HG02943 (cell line): ENCODE measurements around the gene KRTAP15-1.

ENCODE experiments used
- ATAC-seq: cut with Tn5 transposase; IDR thresholded peaks from one replicate; pipeline ENCODE4 v1.9.1; 2021; ENCODE audit warnings: mild to moderate bottlenecking, low read depth, moderate library complexity; ENCODE audit not compliant: unreplicated experiment

KRTAP15-1 gene, protein sequence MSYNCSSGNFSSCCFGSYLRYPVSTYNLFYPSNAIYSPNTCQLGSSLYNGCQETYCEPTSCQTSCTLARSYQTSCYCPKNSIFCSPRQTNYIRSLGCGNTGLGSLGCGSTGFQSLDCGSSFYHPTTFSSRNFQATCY

GRCh38 chr21:30439975-30440374 lies at the start of gene KRTAP15-1:
TSS of gene KRTAP15-1 (plus strand) at chr21:30440275. CDS start at chr21:30440328, 53 bp downstream.
- ATAC-seq = no peak

DNA sequence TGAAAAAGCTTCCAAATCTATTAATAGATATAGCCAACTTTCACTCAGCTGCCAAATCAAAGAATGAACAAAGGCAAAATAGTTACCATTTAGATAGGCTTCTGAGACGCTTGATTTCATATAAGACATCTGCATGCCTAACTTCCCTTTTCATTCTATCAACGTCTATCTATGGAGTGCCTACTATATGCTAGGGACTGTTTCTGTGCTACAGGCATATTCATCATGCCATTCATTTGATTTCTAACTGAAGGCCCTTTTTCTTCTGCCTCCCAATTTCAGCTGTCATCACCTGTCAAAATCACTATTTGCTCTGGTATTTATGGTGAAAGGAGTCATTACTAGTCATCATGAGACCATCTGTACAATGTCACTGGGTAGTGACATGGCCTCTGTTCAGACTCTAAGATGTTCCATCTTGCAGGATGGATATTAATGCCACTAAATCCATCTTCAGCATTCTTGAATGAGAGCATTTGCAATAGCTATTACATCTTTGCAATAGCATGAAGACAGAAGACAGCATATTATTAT lies 48.5 kb upstream of the KRTAP15-1 start:
- ATAC-seq = no peak

DNA sequence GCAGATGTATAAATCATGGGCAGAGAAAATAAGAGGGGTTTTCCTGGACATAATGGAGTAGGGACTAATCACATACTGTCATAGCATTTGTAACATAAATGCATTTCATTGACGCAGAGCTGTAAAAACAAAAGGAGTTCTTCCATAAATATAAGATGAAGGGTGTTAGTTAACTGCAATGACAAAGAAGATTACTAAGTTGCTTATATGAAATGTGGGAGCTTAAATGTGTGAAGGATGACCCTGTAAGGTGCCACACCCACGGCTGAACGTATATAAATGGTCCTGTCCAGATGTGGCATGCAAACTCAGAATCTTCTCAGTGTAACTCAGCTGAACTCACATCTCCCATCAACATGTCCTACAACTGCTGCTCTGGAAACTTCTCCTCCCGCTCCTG lies 44.3 kb upstream of the KRTAP15-1 start, which contains the start of gene KRTAP13-1:
KRTAP13-1 (plus strand) TSS at position 301 of the 400 bp plus-strand sequence; CDS start at position 357, 56 bp downstream.
- no peak for ATAC-seq

DNA sequence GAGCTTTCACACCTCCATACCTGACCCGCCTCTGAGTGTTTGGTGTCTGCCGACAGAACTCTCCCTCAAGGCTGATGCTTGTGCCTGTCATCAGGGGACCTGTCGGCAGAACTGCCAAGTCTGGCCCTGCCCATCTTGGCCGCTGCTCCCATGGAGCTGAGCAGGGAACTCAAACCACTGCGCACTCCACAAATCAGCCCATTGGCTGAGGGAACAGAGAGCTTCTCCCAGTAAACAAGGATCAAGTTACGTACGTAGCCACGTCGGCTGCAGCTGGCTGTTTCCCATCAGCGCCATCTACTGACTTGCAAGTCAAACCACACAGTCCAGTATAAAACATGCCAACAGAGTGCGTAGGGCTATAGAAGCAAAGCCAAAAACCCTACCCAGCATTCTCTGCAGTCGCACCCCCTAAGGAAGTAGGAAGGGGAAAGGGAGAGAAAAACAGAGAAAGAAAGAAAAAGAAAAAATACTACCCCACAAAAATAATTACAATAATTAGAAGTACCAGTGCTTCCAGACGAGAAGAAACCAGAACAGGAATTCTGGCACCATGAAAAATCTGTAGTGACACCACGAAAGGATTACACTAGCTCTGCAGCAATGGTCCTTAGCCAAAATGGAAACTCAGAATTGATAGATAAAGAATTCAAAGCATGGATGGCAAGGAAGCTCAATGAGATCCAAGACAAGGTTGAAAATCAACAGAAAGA lies 31.1 kb upstream of the KRTAP15-1 start:
- no peak for ATAC-seq

DNA sequence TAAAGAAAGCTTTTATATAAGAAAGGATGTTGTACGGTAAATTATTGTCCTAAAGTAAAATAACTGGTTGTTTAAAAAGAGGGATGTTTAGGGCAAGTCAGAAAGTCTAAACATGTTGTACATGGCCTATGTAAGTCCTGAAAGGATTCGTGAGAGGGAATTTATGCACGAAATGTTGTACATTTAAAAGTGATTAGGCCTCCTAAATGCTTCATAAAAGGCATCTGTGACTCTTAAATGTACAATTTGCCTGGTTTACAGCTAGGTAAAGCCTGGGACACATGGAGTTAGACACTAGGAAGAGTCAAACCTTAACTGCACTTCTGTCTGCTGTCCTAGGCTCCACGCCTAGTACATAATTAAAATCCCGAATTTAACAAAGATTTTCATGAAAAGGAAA lies 24.1 kb upstream of the KRTAP15-1 start:
- ATAC-seq = no peak

- ATAC-seq = no peak
Measured at GRCh38 chr21:30425826-30426225, 14.2 kb upstream of the KRTAP15-1 start, which contains the start of gene KRTAP13-3. TSS of gene KRTAP13-3 (minus strand) at chr21:30425926. CDS start at chr21:30425912, 14 bp downstream.

- no peak for ATAC-seq
Measured at GRCh38 chr21:30426731-30427130, 13.3 kb upstream of the KRTAP15-1 start.

- no peak for ATAC-seq
Measured at GRCh38 chr21:30430170-30430655, 9.9 kb upstream of the KRTAP15-1 start, which contains the start of gene KRTAP13-4. TSS of gene KRTAP13-4 (plus strand) at chr21:30430220. CDS start at chr21:30430276, 56 bp downstream.

- ATAC-seq = no peak
Measured at GRCh38 chr21:30434033-30434631, 5.9 kb upstream of the KRTAP15-1 start.

DNA sequence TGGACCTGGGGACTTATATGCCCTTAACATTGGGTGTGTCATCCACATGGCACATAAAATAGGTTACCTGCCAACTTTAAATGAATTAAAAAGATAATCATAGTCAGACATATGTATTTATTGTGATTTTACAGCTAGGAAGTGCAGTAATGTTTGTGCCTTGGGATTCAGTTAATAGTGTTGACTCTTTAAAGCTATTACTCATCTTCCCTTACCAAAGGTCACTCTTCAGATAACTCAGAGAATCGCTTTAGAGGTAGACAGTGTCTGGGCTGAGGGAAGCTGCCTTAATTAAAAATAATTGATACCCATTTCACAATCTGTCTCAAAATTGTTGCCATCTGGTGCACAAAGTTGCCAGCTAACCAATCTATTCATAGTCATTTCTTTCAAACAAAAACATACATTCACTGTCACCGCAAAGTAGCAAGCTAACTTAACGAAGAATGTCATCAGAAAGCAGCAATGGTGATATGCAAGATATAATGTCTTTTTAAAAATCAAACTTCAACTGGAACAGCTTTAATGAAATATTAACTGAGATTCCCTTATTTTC lies 3.0 kb upstream of the KRTAP15-1 start:
- no peak for ATAC-seq

DNA sequence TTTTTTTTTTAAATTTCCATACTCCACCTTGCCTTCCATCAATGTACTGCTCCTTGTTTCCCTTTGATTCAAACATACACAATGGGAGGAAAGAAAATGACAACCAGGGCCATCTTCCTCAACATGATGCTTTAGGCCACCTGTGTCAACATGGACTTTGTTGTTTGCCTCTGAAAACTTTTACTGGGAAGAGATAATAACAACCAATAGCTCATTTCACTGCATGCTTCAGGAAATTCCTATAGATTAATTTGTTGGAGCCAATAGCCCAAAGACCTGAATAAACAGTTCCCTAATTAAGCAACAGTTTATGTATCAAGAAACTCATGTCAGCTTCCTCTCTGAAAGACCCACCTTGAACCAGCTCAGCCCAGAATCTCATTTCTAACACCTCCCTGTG lies 3.2 kb downstream of the KRTAP15-1 start:
- no peak for ATAC-seq

- no peak for ATAC-seq
Measured at GRCh38 chr21:30444204-30444603, 4.1 kb downstream of the KRTAP15-1 start.

GRCh38 chr21:30447056-30447455 lies 7.0 kb downstream of the KRTAP15-1 start:
- no peak for ATAC-seq

- no peak for ATAC-seq
Measured at GRCh38 chr21:30448514-30448913, 8.4 kb downstream of the KRTAP15-1 start.

DNA sequence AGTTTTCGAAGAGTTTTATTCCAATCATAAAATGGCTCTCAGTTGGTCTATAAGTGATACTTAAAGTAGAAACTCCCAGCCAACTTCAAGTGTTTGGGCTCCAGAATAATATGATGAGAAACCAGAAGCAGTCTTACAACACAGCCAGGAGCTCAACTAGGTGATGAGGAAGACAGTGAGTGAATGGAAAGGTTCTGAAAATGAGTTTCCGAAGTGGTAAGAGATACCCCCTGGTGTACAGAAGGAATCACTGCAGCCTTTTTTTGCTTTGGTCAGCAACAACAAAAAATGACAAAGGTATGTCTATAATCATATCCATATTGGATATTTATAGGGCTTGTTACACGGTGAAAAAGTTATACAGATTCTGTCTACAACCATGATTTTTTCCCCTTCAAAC lies 23.6 kb downstream of the KRTAP15-1 start:
- no peak for ATAC-seq

DNA sequence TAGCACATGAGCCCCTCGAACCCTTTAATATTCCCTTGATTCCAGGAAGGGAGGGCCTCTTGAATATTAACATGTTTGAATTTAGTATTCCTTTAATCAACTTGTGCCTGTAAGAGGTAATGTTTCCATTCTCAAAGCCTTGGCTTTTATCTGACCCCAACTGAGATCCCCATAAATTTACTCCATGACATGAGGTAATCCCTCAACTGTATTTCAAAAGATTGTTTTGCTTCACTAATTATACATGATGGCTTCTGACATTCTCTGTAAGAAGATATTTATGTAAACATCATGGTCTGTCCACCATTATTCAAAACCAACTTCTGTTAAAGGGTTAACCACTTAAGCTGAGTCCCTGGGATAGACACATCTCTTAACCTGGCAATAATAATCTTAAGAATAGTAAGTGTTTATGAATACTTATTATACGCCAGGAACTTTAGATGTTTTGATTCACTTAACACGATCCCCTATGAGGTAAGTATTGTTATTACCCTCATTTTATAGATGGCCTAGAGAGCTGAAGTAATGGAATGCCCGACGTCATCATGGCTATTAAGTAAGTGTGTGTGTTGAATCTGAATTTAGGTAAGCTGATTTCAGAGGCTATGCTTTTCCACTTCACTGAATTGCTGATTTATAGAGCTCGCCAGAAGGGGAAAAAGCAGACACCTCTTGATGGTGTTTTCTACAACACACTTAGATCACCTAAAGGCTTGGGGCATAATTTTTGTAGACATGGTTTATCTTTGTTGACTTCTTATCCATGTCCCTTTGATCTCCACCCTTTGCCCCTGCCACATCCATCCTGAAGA lies 29.0 kb downstream of the KRTAP15-1 start:
- ATAC-seq = no peak

DNA sequence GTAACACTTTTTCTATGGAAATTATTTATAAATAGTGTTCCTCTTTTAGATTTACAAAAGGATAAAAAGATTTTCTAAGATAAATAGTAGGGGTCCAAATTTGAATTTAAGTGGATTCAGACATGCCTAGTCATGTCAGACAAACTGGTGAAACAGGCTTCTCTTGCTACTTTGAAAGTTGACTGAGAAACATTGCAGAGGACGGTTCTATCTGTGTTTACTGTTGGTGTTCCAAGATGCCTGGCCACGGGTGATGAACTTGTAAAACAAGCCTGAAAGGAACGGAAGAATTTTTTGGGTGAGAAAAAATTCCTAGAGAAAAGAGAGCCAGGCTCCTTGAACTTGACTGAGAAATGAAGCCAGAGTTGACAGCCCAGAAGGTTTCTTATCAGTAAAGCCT lies 37.9 kb downstream of the KRTAP15-1 start:
- no peak for ATAC-seq

GRCh38 chr21:30479259-30479658 lies 39.2 kb downstream of the KRTAP15-1 start:
- no peak for ATAC-seq

DNA sequence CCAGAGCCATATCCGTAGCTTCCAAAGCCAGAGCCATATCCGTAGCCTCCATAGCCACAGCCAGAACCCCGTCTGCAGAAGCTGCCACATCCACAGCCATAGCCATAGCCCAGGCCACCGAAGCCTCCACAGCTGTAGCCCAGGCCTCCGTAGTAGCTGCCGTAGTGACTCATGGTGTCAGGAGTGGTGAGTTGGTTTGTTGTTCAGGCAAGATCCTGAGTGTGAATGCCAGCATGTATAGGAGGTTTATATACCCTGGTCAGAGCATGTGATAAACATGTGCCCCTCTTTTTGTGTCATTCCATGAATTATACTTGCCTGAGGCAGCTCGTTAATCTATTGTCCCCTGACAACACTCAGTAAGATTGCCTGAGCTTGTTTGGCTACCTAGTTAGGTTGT lies 40.1 kb downstream of the KRTAP15-1 start, which contains the start of gene KRTAP19-1:
KRTAP19-1 (minus strand) TSS at position 223 of the 400 bp plus-strand sequence; CDS start at position 173, 50 bp downstream.
- ATAC-seq = no peak

- no peak for ATAC-seq
Measured at GRCh38 chr21:30482130-30482529, 42.1 kb downstream of the KRTAP15-1 start.
